SH-SY5Y (cell line): ENCODE data around the gene CACNA1E.

Experiments
- GATA2 ChIP-seq: IDR thresholded peaks from 2 replicates; pipeline ENCODE4 v1.6.1; 2011; ENCODE audit warnings: mild to moderate bottlenecking, low read depth, low read length
- GATA3 ChIP-seq: IDR thresholded peaks from 2 replicates; pipeline ENCODE4 v1.6.1; 2011; ENCODE audit warnings: low read depth, mild to moderate bottlenecking, low read length, moderate library complexity

Gene CACNA1E

GRCh38 chr1:181568736-181569135 is 85.4 kb downstream of the CACNA1E start:
- TF ChIP-seq GATA2, result no peak
- TF ChIP-seq GATA3, result no peak

DNA sequence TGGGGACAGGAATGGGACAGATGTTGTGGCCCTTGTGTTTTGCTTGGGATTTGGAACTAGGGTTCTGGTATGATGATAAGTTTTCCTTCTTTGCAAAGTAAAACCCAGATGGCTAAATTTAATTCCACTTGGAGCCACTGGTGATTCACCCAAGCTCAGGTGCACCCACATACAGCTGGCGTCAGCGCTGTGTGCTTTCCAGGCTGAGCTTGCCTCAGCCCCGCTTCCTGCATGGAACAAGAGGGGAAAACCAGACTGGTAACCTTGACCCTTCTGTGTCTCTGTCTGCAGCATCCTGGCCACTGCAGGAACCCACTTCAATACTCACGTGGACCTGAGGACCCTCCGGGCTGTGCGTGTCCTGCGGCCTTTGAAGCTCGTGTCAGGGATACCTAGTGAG is 94.2 kb downstream of the CACNA1E start:
- TF ChIP-seq GATA3, result no peak
- no peak for TF ChIP-seq GATA2

- TF ChIP-seq GATA2 (no peak), GATA3 (no peak)
Observed at GRCh38 chr1:181583598-181583997, 100.3 kb downstream of the CACNA1E start.

DNA sequence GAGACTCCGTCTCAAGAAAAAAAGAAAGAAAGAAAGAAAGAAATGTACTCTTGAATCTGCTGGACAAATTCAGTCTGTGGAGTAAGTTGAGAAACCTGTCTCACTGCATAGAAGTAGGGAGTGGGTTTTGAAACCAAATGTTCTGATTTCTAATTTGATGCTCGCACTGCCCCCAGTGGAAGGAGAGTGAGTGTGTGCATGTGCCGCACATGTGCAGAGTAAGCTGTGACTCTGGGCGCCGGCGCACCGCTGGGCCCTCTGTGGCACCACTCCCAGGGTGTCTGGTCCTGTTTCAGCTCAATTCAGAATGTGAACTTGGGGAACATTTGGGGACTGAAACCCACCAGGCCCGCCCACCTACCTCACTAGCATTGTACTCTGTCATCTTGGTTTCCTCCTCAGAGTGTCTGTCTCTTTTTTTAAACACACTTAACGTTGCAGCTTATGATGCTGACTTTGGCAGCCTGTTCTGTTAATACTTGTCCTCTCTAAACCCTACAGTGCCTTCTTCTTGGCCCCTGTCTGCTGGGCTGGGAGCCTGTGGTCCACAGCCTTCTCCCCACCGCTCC is 104.6 kb downstream of the CACNA1E start:
- no peak for TF ChIP-seq GATA3
- TF ChIP-seq GATA2, result no peak

GRCh38 chr1:181588631-181589030 is 105.3 kb downstream of the CACNA1E start:
- TF ChIP-seq GATA2, result no peak
- no peak for TF ChIP-seq GATA3

GRCh38 chr1:181592255-181592859 is 109.0 kb downstream of the CACNA1E start:
- TF ChIP-seq GATA3 (no peak), GATA2 (no peak)

GRCh38 chr1:181593042-181593441 is 109.7 kb downstream of the CACNA1E start:
- TF ChIP-seq GATA2, result no peak
- no peak for TF ChIP-seq GATA3

DNA sequence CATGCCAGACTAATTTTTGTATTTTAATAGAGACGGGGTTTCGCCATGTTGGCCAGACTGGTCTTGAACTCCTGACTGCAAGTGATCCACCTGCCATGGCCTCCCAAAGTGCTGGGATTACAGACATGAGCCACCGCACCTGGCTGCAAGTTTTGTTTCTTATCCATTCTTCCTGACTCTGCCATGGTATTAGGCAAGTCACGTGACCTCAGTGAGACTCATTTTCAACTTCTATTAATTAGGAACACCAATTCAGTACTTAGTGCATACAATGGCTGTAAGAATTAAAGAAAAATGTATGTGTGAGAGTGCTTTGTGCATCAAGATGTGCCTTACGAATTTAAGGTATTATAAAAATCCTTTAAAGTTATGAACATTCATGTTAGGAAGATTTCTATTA is 111.2 kb downstream of the CACNA1E start:
- TF ChIP-seq GATA3, result no peak
- TF ChIP-seq GATA2, result no peak

DNA sequence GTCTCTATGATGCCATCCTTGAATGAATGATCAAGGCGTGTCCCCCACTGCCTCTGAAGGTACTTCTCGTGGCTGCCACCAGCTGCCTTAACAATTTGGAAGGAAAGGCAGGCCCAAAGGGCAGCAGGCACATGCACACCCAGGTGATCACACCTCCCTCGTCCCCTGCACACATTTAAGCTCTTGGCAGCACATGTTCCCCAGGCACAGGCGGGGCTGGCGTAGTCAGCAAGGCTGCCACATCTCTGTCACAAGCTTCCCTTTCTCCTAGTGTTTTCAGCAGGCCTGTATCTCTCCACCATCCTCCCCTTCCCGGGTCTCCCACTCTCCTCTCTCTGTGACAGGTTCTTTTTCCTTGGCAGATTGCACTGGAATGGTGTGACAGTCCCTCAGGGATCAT is 111.9 kb downstream of the CACNA1E start:
- no peak for TF ChIP-seq GATA2
- TF ChIP-seq GATA3, result no peak

GRCh38 chr1:181601186-181601950 is 118.1 kb downstream of the CACNA1E start:
- TF ChIP-seq GATA3 (no peak), GATA2 (no peak)

DNA sequence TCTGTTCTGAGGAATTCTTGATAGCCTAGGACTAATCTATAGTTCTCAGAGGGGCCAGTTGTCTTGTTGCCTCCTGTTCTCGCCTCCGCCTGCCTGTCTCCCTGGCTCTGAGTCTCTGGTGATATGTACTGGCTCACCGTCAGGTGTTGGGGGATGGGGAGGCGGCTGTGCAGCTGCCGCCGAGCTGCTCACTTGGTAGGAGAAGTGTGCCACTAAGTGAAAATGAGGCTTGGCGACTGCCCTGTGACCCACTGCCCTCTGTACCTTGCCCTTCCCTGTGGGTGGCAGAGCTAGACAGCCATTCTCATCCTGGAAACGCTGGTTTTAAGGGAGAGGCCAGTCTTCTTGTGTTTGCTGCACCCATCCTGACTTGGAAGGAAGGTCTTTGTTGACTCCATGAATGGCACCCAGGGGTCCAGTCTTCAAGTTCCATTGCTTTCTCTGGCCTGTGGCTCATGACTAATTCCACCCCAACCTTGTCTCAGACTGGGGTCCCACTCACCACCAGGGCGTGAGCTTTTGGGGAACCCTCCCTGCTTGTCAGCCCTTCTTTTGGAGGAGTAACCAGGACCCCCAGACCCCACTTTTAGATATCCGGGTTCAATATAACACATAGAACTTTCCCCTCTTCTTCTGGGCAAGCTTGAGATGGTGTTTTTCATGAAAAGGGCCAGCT is 120.6 kb downstream of the CACNA1E start:
- TF ChIP-seq GATA2 (no peak), GATA3 (no peak)

GRCh38 chr1:181604482-181605249 is 121.3 kb downstream of the CACNA1E start:
- TF ChIP-seq GATA3 (no peak), GATA2 (no peak)

DNA sequence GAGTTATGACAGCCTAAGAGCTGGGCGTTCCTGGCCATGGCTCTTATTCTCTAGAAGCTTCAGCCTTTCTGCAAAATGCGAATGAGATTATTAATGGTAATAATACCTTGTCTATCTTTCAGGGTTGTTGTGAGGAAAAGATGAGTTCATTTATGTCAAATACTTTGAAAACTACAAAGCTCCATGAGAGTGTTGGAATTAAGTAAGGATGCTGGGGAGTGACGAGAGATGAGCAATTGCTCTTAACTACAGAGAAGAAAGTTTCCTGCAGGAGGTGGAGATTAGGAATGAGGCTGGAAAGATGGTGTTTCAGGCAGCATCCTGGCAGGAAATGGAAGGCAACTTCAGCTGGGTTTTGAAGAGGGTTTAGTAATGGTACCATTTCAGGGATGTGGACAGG is 124.2 kb downstream of the CACNA1E start:
- TF ChIP-seq GATA2 (no peak), GATA3 (no peak)

DNA sequence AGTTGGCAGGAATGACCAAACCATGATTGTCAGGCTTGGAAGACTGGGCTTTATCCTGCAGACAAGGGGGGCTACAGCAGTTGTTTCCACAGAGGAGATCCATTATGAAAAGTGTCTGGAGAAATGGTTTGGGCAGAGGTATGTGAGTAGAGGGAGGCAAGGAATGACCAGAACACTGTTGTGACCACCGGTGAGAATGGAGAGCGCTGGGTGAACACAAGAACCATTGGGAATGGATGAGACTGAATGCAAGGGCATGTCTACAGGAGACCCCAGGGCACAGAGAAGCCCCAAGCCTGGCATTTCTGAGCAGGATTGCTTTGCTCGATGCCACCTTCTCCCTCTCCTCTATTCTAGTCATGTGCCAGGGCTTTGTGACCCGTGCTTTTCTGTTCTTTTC is 125.1 kb downstream of the CACNA1E start:
- TF ChIP-seq GATA2 (no peak), GATA3 (no peak)

GRCh38 chr1:181608948-181609347 is 125.6 kb downstream of the CACNA1E start:
- TF ChIP-seq GATA2 (no peak), GATA3 (no peak)
